Neural crest cell (in vitro differentiated cells): Measurements from ENCODE around the gene BCL2L11. TPM values are rescaled to one million over a fixed set of nuclear protein-coding genes. Genes with fewer than 3 reads are reported as not detected.
A peak's percentile ranks its signal among the peaks of the same experiment; 100 is the strongest.

Source experiments
- DNase-seq: peaks from one replicate; pipeline ENCODE4 v3.0.0; 2021; ENCODE audit warnings: low read depth, mixed read lengths, low spot score
- H3K27ac Mint-ChIP-seq: one replicate; pipeline ENCODE4 v1.8.0; 2021; ENCODE audit warnings: mild to moderate bottlenecking, mixed read lengths; ENCODE audit not compliant: unreplicated experiment
- H3K27me3 Mint-ChIP-seq: 2 replicates; pipeline ENCODE4 v1.8.0; 2021; ENCODE audit warnings: low read depth, mild to moderate bottlenecking, mixed read lengths
- H3K36me3 Mint-ChIP-seq: 2 replicates; pipeline ENCODE4 v1.8.0; 2021; ENCODE audit warnings: low read depth, mild to moderate bottlenecking, mixed read lengths
- H3K4me1 Mint-ChIP-seq: 2 replicates; pipeline ENCODE4 v1.8.0; 2021; ENCODE audit warnings: mixed read lengths
- H3K4me3 Mint-ChIP-seq: one replicate; pipeline ENCODE4 v1.8.0; 2021; ENCODE audit warnings: mild to moderate bottlenecking, mixed read lengths
- H3K9me3 Mint-ChIP-seq: 2 replicates; pipeline ENCODE4 v1.8.0; 2021; ENCODE audit warnings: mixed read lengths
- CTCF ChIP-seq: fragments of 200-600 bp; sonication (generic); conservative IDR thresholded peaks from 2 replicates; pipeline ENCODE4 v1.5.0; 2021; ENCODE audit warnings: antibody characterized with exemption, mild to moderate bottlenecking
- total RNA-seq: library from RNA; stranded (reverse); gene quantifications from 2 replicates; pipeline ENCODE4 v1.2.1, GENCODE V29; 2021

The BCL2L11 gene
- total RNA-seq, 1 donor from 2014 or later, result 16.4 TPM

- Mint-ChIP-seq H3K27ac (no peak overlapping the region), H3K27me3 (no peaks in the 10 kb centered on the region), H3K36me3 (no peaks in the 10 kb centered on the region), H3K4me3 (no peak overlapping the region), H3K9me3 (no peaks in the 10 kb centered on the region), H3K4me1 (peaks cover 32% of the 10 kb centered on the region)
- DNase-seq, result no peak
- TF ChIP-seq CTCF, result no peak
These were observed 26.0 kb upstream of the BCL2L11 start for GRCh38 chr2:111094691-111095090.

GRCh38 chr2:111095434-111095833, 25.3 kb upstream of the BCL2L11 start:
- H3K4me3 Mint-ChIP-seq, result no peak overlapping the region
- H3K9me3 Mint-ChIP-seq, result no peaks in the 10 kb centered on the region
- H3K4me1 Mint-ChIP-seq, result peaks cover 39% of the 10 kb centered on the region
- H3K27ac Mint-ChIP-seq, result no peak overlapping the region
- DNase-seq, result no peak
- H3K27me3 Mint-ChIP-seq, result no peaks in the 10 kb centered on the region
- TF ChIP-seq CTCF, result no peak
- no peaks in the 10 kb centered on the region for H3K36me3 Mint-ChIP-seq

- H3K4me1 Mint-ChIP-seq, result peaks cover 59% of the 10 kb centered on the region
- H3K27me3 Mint-ChIP-seq, result no peaks in the 10 kb centered on the region
- H3K4me3 Mint-ChIP-seq, result peak overlapping the region; percentile 25
- peak; percentile 21 for DNase-seq
- H3K9me3 Mint-ChIP-seq, result no peaks in the 10 kb centered on the region
- no peak overlapping the region for H3K27ac Mint-ChIP-seq
- no peaks in the 10 kb centered on the region for H3K36me3 Mint-ChIP-seq
- no peak for TF ChIP-seq CTCF
These were observed 21.3 kb upstream of the BCL2L11 start for GRCh38 chr2:111099402-111099801.

- H3K27ac Mint-ChIP-seq, result no peak overlapping the region
- H3K27me3 Mint-ChIP-seq, result no peaks in the 10 kb centered on the region
- DNase-seq, result no peak
- no peak for TF ChIP-seq CTCF
- no peaks in the 10 kb centered on the region for H3K9me3 Mint-ChIP-seq
- no peak overlapping the region for H3K4me3 Mint-ChIP-seq
- peaks cover 53% of the 10 kb centered on the region for H3K4me1 Mint-ChIP-seq
- no peaks in the 10 kb centered on the region for H3K36me3 Mint-ChIP-seq
These were observed 20.5 kb upstream of the BCL2L11 start for GRCh38 chr2:111100087-111100764.

GRCh38 chr2:111100765-111101162, 19.9 kb upstream of the BCL2L11 start:
- H3K27ac Mint-ChIP-seq, result no peak overlapping the region
- no peaks in the 10 kb centered on the region for H3K9me3 Mint-ChIP-seq
- no peak overlapping the region for H3K4me3 Mint-ChIP-seq
- peak; percentile 32 for TF ChIP-seq CTCF
- H3K36me3 Mint-ChIP-seq, result no peaks in the 10 kb centered on the region
- no peaks in the 10 kb centered on the region for H3K27me3 Mint-ChIP-seq
- peaks cover 49% of the 10 kb centered on the region for H3K4me1 Mint-ChIP-seq
- no peak for DNase-seq
